SU-DHL-6 (cell line): ENCODE data around the gene AP3B2.

ENCODE experiments used
- CTCF ChIP-seq: fragments of 200-600 bp; sonication (generic); IDR thresholded peaks from one replicate; pipeline ENCODE4 v1.5.1; 2017; ENCODE audit warnings: antibody characterized with exemption, mild to moderate bottlenecking, low read length, moderate library complexity; ENCODE audit not compliant: insufficient read depth, poor library complexity, severe bottlenecking
- EZH2phosphoT487 ChIP-seq: fragments of 200-600 bp; sonication (generic), shearing (Covaris generic); conservative IDR thresholded peaks from 2 replicates; pipeline ENCODE4 v1.6.1; 2018; ENCODE audit warnings: mild to moderate bottlenecking, antibody characterized with exemption, low read length, moderate library complexity, mixed read lengths

GRCh38 chr15:82712036-82712435, 2.4 kb upstream of the AP3B2 start:
- TF ChIP-seq EZH2phosphoT487 (no peak), CTCF (no peak)
